ENCODE data around the gene TCP11. TPM values are rescaled to one million over a fixed set of nuclear protein-coding genes. Genes with fewer than 3 reads are reported as not detected.
A peak's percentile ranks its signal among the peaks of the same experiment; 100 is the strongest.

The TCP11 gene
- total and polyA plus RNA-seq, 4 experiments from 2014 or later, result not detected

- H3K4me3 ChIP-seq (ENCODE audit: low read length in 2 of 2), result no peak overlapping the region
- H3K4me3 Mint-ChIP-seq, result no peak overlapping the region
- H3K9me3 ChIP-seq (ENCODE audit: control insufficient read depth in 1 of 2, low read length in 2 of 2), result no peaks in the 10 kb centered on the region
- no peak overlapping the region for H3K27ac Mint-ChIP-seq
- no peaks in the 10 kb centered on the region for H3K4me1 ChIP-seq (ENCODE audit: insufficient read depth, low read length)
- no peaks in the 10 kb centered on the region for H3K9me3 Mint-ChIP-seq
- H3K27ac ChIP-seq (ENCODE audit: low read depth, low read length), result no peak overlapping the region
- no peak for DNase-seq
- POLR2A ChIA-PET (ENCODE audit: partially characterized antibody), result no interaction called here
- H3K36me3 Mint-ChIP-seq, result peaks cover 40 to 53% of the 10 kb centered on the region in 2 donors
- CTCF ChIA-PET (ENCODE audit: partially characterized antibody), result no interaction called here
- intact Hi-C loops (cut with micrococcal nuclease), result no loop called here
- peaks cover 0 to 1% (median 0%) of the 10 kb centered on the region in 4 donors for H3K4me1 Mint-ChIP-seq
- H3K27me3 Mint-ChIP-seq, result no peaks in the 10 kb centered on the region
- H3K36me3 ChIP-seq (ENCODE audit: insufficient read depth, low read length), result peaks cover 12% of the 10 kb centered on the region
- no peaks in the 10 kb centered on the region for H3K27me3 ChIP-seq (ENCODE audit: insufficient read depth, low read length)
Observed at GRCh38 chr6:35084041-35084491, 57.1 kb downstream of the TCP11 start.

GRCh38 chr6:35083507-35083906, 57.6 kb downstream of the TCP11 start:
- no peak for DNase-seq
- H3K9me3 Mint-ChIP-seq, result no peaks in the 10 kb centered on the region

GRCh38 chr6:35082733-35083403, 58.3 kb downstream of the TCP11 start:
- Mint-ChIP-seq H3K4me3 (no peak overlapping the region), H3K27ac (no peak overlapping the region), H3K9me3 (no peaks in the 10 kb centered on the region), H3K4me1 (peaks cover 0 to 1% (median 0%) of the 10 kb centered on the region in 4 donors), H3K27me3 (no peaks in the 10 kb centered on the region), H3K36me3 (peaks cover 36 to 47% of the 10 kb centered on the region in 2 donors)
- ChIA-PET CTCF (ENCODE audit: partially characterized antibody) (no interaction called here), POLR2A (ENCODE audit: partially characterized antibody) (no interaction called here)
- H3K27ac ChIP-seq (ENCODE audit: low read depth, low read length), result no peak overlapping the region
- no peaks in the 10 kb centered on the region for H3K9me3 ChIP-seq (ENCODE audit: control insufficient read depth in 1 of 2, low read length in 2 of 2)
- no peak overlapping the region for H3K4me3 ChIP-seq (ENCODE audit: low read length in 2 of 2)
- no peak for DNase-seq
- peaks cover 12% of the 10 kb centered on the region for H3K36me3 ChIP-seq (ENCODE audit: insufficient read depth, low read length)
- H3K4me1 ChIP-seq (ENCODE audit: insufficient read depth, low read length), result no peaks in the 10 kb centered on the region
- intact Hi-C loops (cut with micrococcal nuclease), result no loop called here
- no peaks in the 10 kb centered on the region for H3K27me3 ChIP-seq (ENCODE audit: insufficient read depth, low read length)

More at GRCh38 chr6:35083507-35083906, 57.6 kb downstream of the TCP11 start:
- H3K36me3 Mint-ChIP-seq, result peaks cover 40 to 52% of the 10 kb centered on the region in 2 donors
- Histone ChIP-seq H3K4me3 (ENCODE audit: low read length in 2 of 2) (no peak overlapping the region), H3K27me3 (ENCODE audit: insufficient read depth, low read length) (no peaks in the 10 kb centered on the region), H3K27ac (ENCODE audit: low read depth, low read length) (no peak overlapping the region), H3K36me3 (ENCODE audit: insufficient read depth, low read length) (peaks cover 12% of the 10 kb centered on the region), H3K4me1 (ENCODE audit: insufficient read depth, low read length) (no peaks in the 10 kb centered on the region), H3K9me3 (ENCODE audit: control insufficient read depth in 1 of 2, low read length in 2 of 2) (no peaks in the 10 kb centered on the region)
- H3K27ac Mint-ChIP-seq, result peak overlapping the region in 2 of 7 donors; percentile 18 to 80
- H3K27me3 Mint-ChIP-seq, result no peaks in the 10 kb centered on the region
- ChIA-PET CTCF (ENCODE audit: partially characterized antibody) (no interaction called here), POLR2A (ENCODE audit: partially characterized antibody) (no interaction called here)
- peaks cover 0 to 1% (median 0%) of the 10 kb centered on the region in 4 donors for H3K4me1 Mint-ChIP-seq
- H3K4me3 Mint-ChIP-seq, result no peak overlapping the region
- intact Hi-C loops (cut with micrococcal nuclease), result no loop called here

- Mint-ChIP-seq H3K27ac (peak overlapping the region in 1 of 7 donors; percentile 17), H3K36me3 (peaks cover 32 to 44% of the 10 kb centered on the region in 2 donors), H3K9me3 (no peaks in the 10 kb centered on the region), H3K4me1 (peaks cover 0 to 1% (median 0%) of the 10 kb centered on the region in 4 donors), H3K4me3 (no peak overlapping the region), H3K27me3 (no peaks in the 10 kb centered on the region)
- ChIA-PET CTCF (ENCODE audit: partially characterized antibody) (no interaction called here), POLR2A (ENCODE audit: partially characterized antibody) (no interaction called here)
- intact Hi-C loops (cut with micrococcal nuclease), result no loop called here
- H3K27ac ChIP-seq (ENCODE audit: low read depth, low read length), result no peak overlapping the region
- H3K4me1 ChIP-seq (ENCODE audit: insufficient read depth, low read length), result no peaks in the 10 kb centered on the region
- H3K36me3 ChIP-seq (ENCODE audit: insufficient read depth, low read length), result peaks cover 15% of the 10 kb centered on the region
- no peak overlapping the region for H3K4me3 ChIP-seq (ENCODE audit: low read length in 2 of 2)
- no peak for DNase-seq
- no peaks in the 10 kb centered on the region for H3K27me3 ChIP-seq (ENCODE audit: insufficient read depth, low read length)
- no peaks in the 10 kb centered on the region for H3K9me3 ChIP-seq (ENCODE audit: control insufficient read depth in 1 of 2, low read length in 2 of 2)
Observed at GRCh38 chr6:35082046-35082732, 59.0 kb downstream of the TCP11 start.

- Mint-ChIP-seq H3K4me1 (peaks cover 0 to 1% (median 0%) of the 10 kb centered on the region in 4 donors), H3K36me3 (peaks cover 31 to 44% of the 10 kb centered on the region in 2 donors), H3K27me3 (no peaks in the 10 kb centered on the region), H3K27ac (no peak overlapping the region), H3K9me3 (no peaks in the 10 kb centered on the region), H3K4me3 (no peak overlapping the region)
- Histone ChIP-seq H3K27ac (ENCODE audit: low read depth, low read length) (no peak overlapping the region), H3K4me1 (ENCODE audit: insufficient read depth, low read length) (no peaks in the 10 kb centered on the region), H3K4me3 (ENCODE audit: low read length in 2 of 2) (no peak overlapping the region), H3K36me3 (ENCODE audit: insufficient read depth, low read length) (peaks cover 10% of the 10 kb centered on the region), H3K9me3 (ENCODE audit: control insufficient read depth in 1 of 2, low read length in 2 of 2) (no peaks in the 10 kb centered on the region), H3K27me3 (ENCODE audit: insufficient read depth, low read length) (no peaks in the 10 kb centered on the region)
- ChIA-PET POLR2A (ENCODE audit: partially characterized antibody) (no interaction called here), CTCF (ENCODE audit: partially characterized antibody) (no interaction called here)
- DNase-seq, result no peak
- intact Hi-C loops (cut with micrococcal nuclease), result no loop called here
Observed at GRCh38 chr6:35081426-35081851, 59.7 kb downstream of the TCP11 start.

- Mint-ChIP-seq H3K4me3 (no peak overlapping the region), H3K27ac (peak overlapping the region in 1 of 7 donors; percentile 50), H3K4me1 (peaks cover 0 to 1% (median 0%) of the 10 kb centered on the region in 4 donors), H3K9me3 (no peaks in the 10 kb centered on the region), H3K27me3 (no peaks in the 10 kb centered on the region), H3K36me3 (peaks cover 26 to 39% of the 10 kb centered on the region in 2 donors)
- ChIA-PET POLR2A (ENCODE audit: partially characterized antibody) (no interaction called here), CTCF (ENCODE audit: partially characterized antibody) (no interaction called here)
- Histone ChIP-seq H3K27me3 (ENCODE audit: insufficient read depth, low read length) (no peaks in the 10 kb centered on the region), H3K27ac (ENCODE audit: low read depth, low read length) (no peak overlapping the region), H3K4me1 (ENCODE audit: insufficient read depth, low read length) (no peaks in the 10 kb centered on the region), H3K9me3 (ENCODE audit: control insufficient read depth in 1 of 2, low read length in 2 of 2) (no peaks in the 10 kb centered on the region), H3K36me3 (ENCODE audit: insufficient read depth, low read length) (peaks cover 10% of the 10 kb centered on the region), H3K4me3 (ENCODE audit: low read length in 2 of 2) (no peak overlapping the region)
- intact Hi-C loops (cut with micrococcal nuclease), result no loop called here
- DNase-seq, result no peak
Observed at GRCh38 chr6:35080821-35081425, 60.2 kb downstream of the TCP11 start.

- Mint-ChIP-seq H3K27me3 (no peaks in the 10 kb centered on the region), H3K36me3 (peaks cover 22 to 36% of the 10 kb centered on the region in 2 donors), H3K4me3 (no peak overlapping the region), H3K27ac (no peak overlapping the region), H3K4me1 (peaks cover 0 to 1% (median 0%) of the 10 kb centered on the region in 4 donors), H3K9me3 (no peaks in the 10 kb centered on the region)
- no peaks in the 10 kb centered on the region for H3K27me3 ChIP-seq (ENCODE audit: insufficient read depth, low read length)
- no peak for DNase-seq
- ChIA-PET POLR2A (ENCODE audit: partially characterized antibody) (no interaction called here), CTCF (ENCODE audit: partially characterized antibody) (no interaction called here)
- intact Hi-C loops (cut with micrococcal nuclease), result no loop called here
- no peak overlapping the region for H3K27ac ChIP-seq (ENCODE audit: low read depth, low read length)
- peaks cover 10% of the 10 kb centered on the region for H3K36me3 ChIP-seq (ENCODE audit: insufficient read depth, low read length)
- H3K9me3 ChIP-seq (ENCODE audit: control insufficient read depth in 1 of 2, low read length in 2 of 2), result no peaks in the 10 kb centered on the region
- H3K4me1 ChIP-seq (ENCODE audit: insufficient read depth, low read length), result no peaks in the 10 kb centered on the region
- no peak overlapping the region for H3K4me3 ChIP-seq (ENCODE audit: low read length in 2 of 2)
Observed at GRCh38 chr6:35080016-35080680, 61.0 kb downstream of the TCP11 start.
